ENCODE measurements around the gene ARPC1B. TPM values are rescaled to one million over a fixed set of nuclear protein-coding genes. Genes with fewer than 3 reads are reported as not detected.

Gene ARPC1B
- total RNA-seq, 1 donor from 2014 or later: 23.6 TPM

DNA sequence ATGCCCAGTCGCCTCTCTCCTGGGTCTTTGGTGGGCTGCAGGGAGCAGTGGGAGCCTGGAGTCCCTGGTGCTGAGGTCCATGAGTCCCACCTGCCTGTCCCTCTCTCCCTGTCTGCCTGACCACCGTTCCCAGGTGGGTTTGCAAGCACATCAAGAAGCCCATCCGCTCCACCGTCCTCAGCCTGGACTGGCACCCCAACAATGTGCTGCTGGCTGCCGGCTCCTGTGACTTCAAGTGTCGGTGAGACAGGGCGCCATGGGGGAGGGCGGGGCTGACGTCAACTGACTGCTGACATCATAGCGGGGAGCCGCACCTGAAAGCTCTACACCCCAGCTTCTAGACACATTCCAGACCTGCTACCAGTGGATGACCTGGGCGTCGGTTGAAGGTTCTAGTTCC lies 15.2 kb downstream of the ARPC1B start:
- Histone ChIP-seq H3K9me3 (ENCODE audit: low read depth) (no peaks in the 10 kb centered on the region), H3K4me3 (no peak overlapping the region), H4K20me1 (ENCODE audit: low read depth) (peaks cover 13% of the 10 kb centered on the region), H3K36me3 (no peaks in the 10 kb centered on the region), H3F3A (ENCODE audit: low read depth) (peaks cover 37% of the 10 kb centered on the region), H3K4me2 (no peak overlapping the region), H3K79me2 (ENCODE audit: low read depth) (no peaks in the 10 kb centered on the region), H3K27me3 (no peaks in the 10 kb centered on the region), H3K9ac (no peak overlapping the region), H3K27ac (no peak overlapping the region), H3K4me1 (peaks cover 8% of the 10 kb centered on the region), H2AFZ (replicated peaks) (no peak overlapping the region)
- peaks cover 5% of the 10 kb centered on the region for H3K36me3 Mint-ChIP-seq
- peaks cover 6% of the 10 kb centered on the region for H3K27me3 Mint-ChIP-seq (ENCODE audit: insufficient read depth, low read depth)
- no peak for DNase-seq (ENCODE audit: low spot score)
- peaks cover 10% of the 10 kb centered on the region for H3K4me1 Mint-ChIP-seq
- TF ChIP-seq, protein P1, sequence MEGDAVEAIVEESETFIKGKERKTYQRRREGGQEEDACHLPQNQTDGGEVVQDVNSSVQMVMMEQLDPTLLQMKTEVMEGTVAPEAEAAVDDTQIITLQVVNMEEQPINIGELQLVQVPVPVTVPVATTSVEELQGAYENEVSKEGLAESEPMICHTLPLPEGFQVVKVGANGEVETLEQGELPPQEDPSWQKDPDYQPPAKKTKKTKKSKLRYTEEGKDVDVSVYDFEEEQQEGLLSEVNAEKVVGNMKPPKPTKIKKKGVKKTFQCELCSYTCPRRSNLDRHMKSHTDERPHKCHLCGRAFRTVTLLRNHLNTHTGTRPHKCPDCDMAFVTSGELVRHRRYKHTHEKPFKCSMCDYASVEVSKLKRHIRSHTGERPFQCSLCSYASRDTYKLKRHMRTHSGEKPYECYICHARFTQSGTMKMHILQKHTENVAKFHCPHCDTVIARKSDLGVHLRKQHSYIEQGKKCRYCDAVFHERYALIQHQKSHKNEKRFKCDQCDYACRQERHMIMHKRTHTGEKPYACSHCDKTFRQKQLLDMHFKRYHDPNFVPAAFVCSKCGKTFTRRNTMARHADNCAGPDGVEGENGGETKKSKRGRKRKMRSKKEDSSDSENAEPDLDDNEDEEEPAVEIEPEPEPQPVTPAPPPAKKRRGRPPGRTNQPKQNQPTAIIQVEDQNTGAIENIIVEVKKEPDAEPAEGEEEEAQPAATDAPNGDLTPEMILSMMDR (IDR thresholded peaks at IDR 0.05): no peak
- TF ChIP-seq EZH2phosphoT487 (IDR thresholded peaks at IDR 0.05) (no peak), EZH2 (IDR thresholded peaks at IDR 0.05) (no peak)
- no peak overlapping the region for H3K27ac Mint-ChIP-seq
- no peaks in the 10 kb centered on the region for H3K9me3 Mint-ChIP-seq
- H3K4me3 Mint-ChIP-seq: no peak overlapping the region

DNA sequence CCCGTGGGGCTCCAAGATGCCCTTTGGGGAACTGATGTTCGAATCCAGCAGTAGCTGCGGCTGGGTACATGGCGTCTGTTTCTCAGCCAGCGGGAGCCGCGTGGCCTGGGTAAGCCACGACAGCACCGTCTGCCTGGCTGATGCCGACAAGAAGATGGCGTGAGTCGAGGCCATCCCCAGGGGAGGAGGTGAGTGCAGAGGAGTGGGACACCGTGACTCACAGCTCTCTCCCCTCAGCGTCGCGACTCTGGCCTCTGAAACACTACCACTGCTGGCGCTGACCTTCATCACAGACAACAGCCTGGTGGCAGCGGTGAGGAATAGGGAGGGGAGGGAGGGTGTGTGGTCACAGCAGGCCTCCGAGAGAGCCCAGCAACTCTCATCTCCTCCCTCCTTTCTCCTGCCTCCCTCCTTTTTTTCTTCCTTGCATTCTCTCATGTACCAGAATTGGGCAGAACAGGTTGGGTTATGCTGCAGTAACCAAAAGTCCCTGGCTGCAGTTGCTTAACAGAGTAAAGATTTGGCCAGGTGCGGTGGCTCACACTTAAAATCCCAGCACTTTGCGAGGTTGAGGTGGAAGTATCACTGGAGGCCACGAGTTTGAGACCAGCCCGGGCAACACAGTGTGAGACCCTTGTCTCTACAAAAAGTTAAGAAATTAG lies 16.5 kb downstream of the ARPC1B start:
- Histone ChIP-seq H3K27me3 (no peaks in the 10 kb centered on the region), H3K9ac (no peak overlapping the region), H3K4me3 (no peak overlapping the region), H3K36me3 (no peaks in the 10 kb centered on the region), H2AFZ (replicated peaks) (no peak overlapping the region), H4K20me1 (ENCODE audit: low read depth) (peaks cover 19% of the 10 kb centered on the region), H3K9me3 (ENCODE audit: low read depth) (no peaks in the 10 kb centered on the region), H3K79me2 (ENCODE audit: low read depth) (no peaks in the 10 kb centered on the region), H3K4me1 (peaks cover 8% of the 10 kb centered on the region), H3K4me2 (no peak overlapping the region), H3K27ac (no peak overlapping the region), H3F3A (ENCODE audit: low read depth) (peaks cover 48% of the 10 kb centered on the region)
- H3K27me3 Mint-ChIP-seq (ENCODE audit: insufficient read depth, low read depth): peaks cover 6% of the 10 kb centered on the region
- peaks cover 10% of the 10 kb centered on the region for H3K4me1 Mint-ChIP-seq
- H3K36me3 Mint-ChIP-seq: peaks cover 5% of the 10 kb centered on the region
- peak overlapping the region; percentile 24 for H3K4me3 Mint-ChIP-seq
- no peak for TF ChIP-seq EZH2 (IDR thresholded peaks at IDR 0.05)
- TF ChIP-seq, protein P1 (IDR thresholded peaks at IDR 0.05): no peak
- no peak for TF ChIP-seq EZH2phosphoT487 (IDR thresholded peaks at IDR 0.05)
- no peak for DNase-seq (ENCODE audit: low spot score)
- H3K9me3 Mint-ChIP-seq: no peaks in the 10 kb centered on the region
- no peak overlapping the region for H3K27ac Mint-ChIP-seq

DNA sequence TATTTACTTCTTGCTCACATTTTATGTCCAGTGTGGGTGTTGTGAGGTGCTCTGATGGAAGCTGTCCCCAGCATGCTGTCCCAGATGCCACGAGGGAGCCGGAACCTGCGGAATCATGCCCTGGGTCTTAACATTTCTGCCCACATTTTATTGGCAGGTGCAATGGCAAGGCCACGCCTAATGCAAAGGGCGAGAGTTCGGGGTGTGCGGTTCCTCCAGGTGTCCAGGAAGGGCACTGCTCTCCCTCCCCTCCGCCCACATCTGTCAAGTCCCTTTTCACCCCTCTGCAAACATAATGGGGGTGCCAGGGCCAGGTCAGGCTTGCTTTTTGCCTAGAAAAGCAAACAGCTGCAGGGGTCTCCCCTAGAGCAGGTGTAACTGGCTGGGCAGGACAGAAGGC lies 17.5 kb downstream of the ARPC1B start:
- H3K4me1 Mint-ChIP-seq: peaks cover 10% of the 10 kb centered on the region

More for the DNA sequence above, 17.5 kb downstream of the ARPC1B start:
- Histone ChIP-seq H3K27ac (no peak overlapping the region), H3K4me1 (peaks cover 8% of the 10 kb centered on the region), H3K27me3 (no peaks in the 10 kb centered on the region), H3K9ac (no peak overlapping the region), H3F3A (ENCODE audit: low read depth) (peaks cover 51% of the 10 kb centered on the region), H3K4me3 (peak overlapping the region; percentile 62), H3K36me3 (no peaks in the 10 kb centered on the region), H2AFZ (replicated peaks) (no peak overlapping the region), H3K4me2 (peak overlapping the region; percentile 77), H3K79me2 (ENCODE audit: low read depth) (no peaks in the 10 kb centered on the region), H4K20me1 (ENCODE audit: low read depth) (peaks cover 19% of the 10 kb centered on the region), H3K9me3 (ENCODE audit: low read depth) (no peaks in the 10 kb centered on the region)
- no peak overlapping the region for H3K27ac Mint-ChIP-seq
- no peak for DNase-seq (ENCODE audit: low spot score)
- TF ChIP-seq EZH2phosphoT487 (IDR thresholded peaks at IDR 0.05) (no peak), EZH2 (IDR thresholded peaks at IDR 0.05) (no peak)
- TF ChIP-seq, protein P1 (IDR thresholded peaks at IDR 0.05): no peak
- H3K4me3 Mint-ChIP-seq: peak overlapping the region; percentile 67
- no peaks in the 10 kb centered on the region for H3K9me3 Mint-ChIP-seq
- H3K36me3 Mint-ChIP-seq: peaks cover 5% of the 10 kb centered on the region
- H3K27me3 Mint-ChIP-seq (ENCODE audit: insufficient read depth, low read depth): peaks cover 6% of the 10 kb centered on the region

Data from neural progenitor cell (in vitro differentiated cells).